HG03378 (cell line): ENCODE data around the gene FZD1.
"Not testable (repeated sequence)": the region's sequence is repeated elsewhere in the genome, so short reads cannot be mapped to it uniquely, and the experiment has no call there.

Experiments used
- ATAC-seq: cut with Tn5 transposase; IDR thresholded peaks from one replicate; pipeline ENCODE4 v1.9.1; 2021; ENCODE audit warnings: mild to moderate bottlenecking, moderate library complexity; ENCODE audit not compliant: unreplicated experiment

FZD1 gene

GRCh38 chr7:91294639-91295220 is 30.5 kb downstream of the FZD1 start:
- ATAC-seq, result no peak

- no peak for ATAC-seq
Observed at GRCh38 chr7:91295576-91295975, 31.3 kb downstream of the FZD1 start.

- ATAC-seq, result no peak
Observed at GRCh38 chr7:91297939-91298338, 33.7 kb downstream of the FZD1 start.

- ATAC-seq, result no peak
Observed at GRCh38 chr7:91299952-91300775, 35.9 kb downstream of the FZD1 start.

GRCh38 chr7:91302794-91303193 is 38.6 kb downstream of the FZD1 start:
- ATAC-seq, result no peak

GRCh38 chr7:91306266-91306665 is 42.0 kb downstream of the FZD1 start:
- no peak for ATAC-seq

- ATAC-seq, result no peak
Observed at GRCh38 chr7:91307467-91307866, 43.2 kb downstream of the FZD1 start.

GRCh38 chr7:91308191-91308590 is 44.0 kb downstream of the FZD1 start:
- ATAC-seq, result not testable (repeated sequence)

GRCh38 chr7:91310830-91311460 is 46.7 kb downstream of the FZD1 start:
- ATAC-seq, result no peak

- no peak for ATAC-seq
Observed at GRCh38 chr7:91311839-91312238, 47.6 kb downstream of the FZD1 start.

GRCh38 chr7:91313113-91313512 is 48.9 kb downstream of the FZD1 start:
- ATAC-seq, result no peak

- no peak for ATAC-seq
Observed at GRCh38 chr7:91314591-91315323, 50.5 kb downstream of the FZD1 start.

- no peak for ATAC-seq
Observed at GRCh38 chr7:91316426-91316825, 52.2 kb downstream of the FZD1 start.

- ATAC-seq, result no peak
Observed at GRCh38 chr7:91319351-91319750, 55.1 kb downstream of the FZD1 start.

GRCh38 chr7:91320366-91321078 is 56.3 kb downstream of the FZD1 start:
- no peak for ATAC-seq
